AG09309 (cell line): ENCODE data around the gene METAP1D.

Source experiments
- DNase-seq: peaks from one replicate; pipeline ENCODE4 v3.0.0-alpha.2; 2010; ENCODE audit warnings: low read depth
- H3K4me3 ChIP-seq: 2 replicates; pipeline ENCODE4 v1.5.1; 2011; ENCODE audit warnings: mild to moderate bottlenecking, low read depth, low read length, moderate library complexity; ENCODE audit not compliant: control insufficient read depth
- TF ChIP-seq, protein P1 (sequence below): IDR thresholded peaks from 2 replicates; pipeline ENCODE4 v1.5.1; 2011; ENCODE audit warnings: mild to moderate bottlenecking, low read depth, low read length, inconsistent platforms; ENCODE audit not compliant: insufficient read depth, control insufficient read depth; ENCODE audit errors: missing control alignments

Gene METAP1D

DNA sequence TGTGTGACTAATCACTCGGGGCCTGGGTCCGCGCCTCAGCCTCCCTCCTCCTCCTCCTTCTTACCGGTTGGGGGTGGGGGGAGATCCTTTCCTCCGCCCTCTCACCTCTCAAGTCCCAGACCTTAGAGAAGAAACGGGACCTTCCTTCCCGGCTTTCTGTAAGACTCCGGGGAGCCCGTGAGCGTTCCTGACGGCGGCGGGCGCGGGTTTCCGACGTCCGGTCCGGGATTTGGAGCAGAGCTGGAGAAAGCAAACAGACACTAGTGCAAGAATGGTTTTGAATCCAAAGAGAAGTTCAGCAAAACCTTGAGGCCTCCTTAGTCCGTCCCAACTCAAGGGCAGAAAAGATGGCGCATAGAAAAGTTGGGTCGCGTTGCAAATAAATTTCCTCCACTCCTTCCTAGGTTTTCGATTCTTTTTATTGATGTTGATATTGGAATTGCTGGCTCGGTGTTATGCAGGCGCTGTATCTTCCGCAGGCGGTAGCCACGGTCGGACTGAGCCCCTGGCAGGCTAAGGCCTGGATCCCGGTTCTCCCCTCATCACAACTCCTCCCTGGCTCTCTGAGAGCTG lies 87.5 kb downstream of the METAP1D start:
- peak overlapping the region; percentile 72 for H3K4me3 ChIP-seq
- TF ChIP-seq, protein P1, sequence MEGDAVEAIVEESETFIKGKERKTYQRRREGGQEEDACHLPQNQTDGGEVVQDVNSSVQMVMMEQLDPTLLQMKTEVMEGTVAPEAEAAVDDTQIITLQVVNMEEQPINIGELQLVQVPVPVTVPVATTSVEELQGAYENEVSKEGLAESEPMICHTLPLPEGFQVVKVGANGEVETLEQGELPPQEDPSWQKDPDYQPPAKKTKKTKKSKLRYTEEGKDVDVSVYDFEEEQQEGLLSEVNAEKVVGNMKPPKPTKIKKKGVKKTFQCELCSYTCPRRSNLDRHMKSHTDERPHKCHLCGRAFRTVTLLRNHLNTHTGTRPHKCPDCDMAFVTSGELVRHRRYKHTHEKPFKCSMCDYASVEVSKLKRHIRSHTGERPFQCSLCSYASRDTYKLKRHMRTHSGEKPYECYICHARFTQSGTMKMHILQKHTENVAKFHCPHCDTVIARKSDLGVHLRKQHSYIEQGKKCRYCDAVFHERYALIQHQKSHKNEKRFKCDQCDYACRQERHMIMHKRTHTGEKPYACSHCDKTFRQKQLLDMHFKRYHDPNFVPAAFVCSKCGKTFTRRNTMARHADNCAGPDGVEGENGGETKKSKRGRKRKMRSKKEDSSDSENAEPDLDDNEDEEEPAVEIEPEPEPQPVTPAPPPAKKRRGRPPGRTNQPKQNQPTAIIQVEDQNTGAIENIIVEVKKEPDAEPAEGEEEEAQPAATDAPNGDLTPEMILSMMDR: no peak
- DNase-seq: no peak

DNA sequence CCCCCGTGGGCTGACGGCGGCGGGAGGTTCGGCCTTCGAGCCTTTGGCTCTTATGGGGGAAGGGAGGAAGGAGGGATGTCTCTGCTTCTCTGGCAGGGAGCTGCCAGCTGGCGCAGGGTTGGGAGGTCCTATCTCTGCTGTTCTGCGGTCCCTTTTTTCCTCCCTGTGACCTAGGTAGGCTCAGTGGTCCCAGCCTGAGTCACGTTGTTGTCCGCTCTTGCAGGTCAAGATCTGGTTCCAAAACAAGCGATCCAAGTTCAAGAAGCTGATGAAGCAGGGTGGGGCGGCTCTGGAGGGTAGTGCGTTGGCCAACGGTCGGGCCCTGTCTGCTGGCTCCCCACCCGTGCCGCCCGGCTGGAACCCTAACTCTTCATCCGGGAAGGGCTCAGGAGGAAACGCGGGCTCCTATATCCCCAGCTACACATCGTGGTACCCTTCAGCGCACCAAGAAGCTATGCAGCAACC lies 88.1 kb downstream of the METAP1D start:
- H3K4me3 ChIP-seq: peak overlapping the region; percentile 72
- TF ChIP-seq, protein P1: no peak
- no peak for DNase-seq

DNA sequence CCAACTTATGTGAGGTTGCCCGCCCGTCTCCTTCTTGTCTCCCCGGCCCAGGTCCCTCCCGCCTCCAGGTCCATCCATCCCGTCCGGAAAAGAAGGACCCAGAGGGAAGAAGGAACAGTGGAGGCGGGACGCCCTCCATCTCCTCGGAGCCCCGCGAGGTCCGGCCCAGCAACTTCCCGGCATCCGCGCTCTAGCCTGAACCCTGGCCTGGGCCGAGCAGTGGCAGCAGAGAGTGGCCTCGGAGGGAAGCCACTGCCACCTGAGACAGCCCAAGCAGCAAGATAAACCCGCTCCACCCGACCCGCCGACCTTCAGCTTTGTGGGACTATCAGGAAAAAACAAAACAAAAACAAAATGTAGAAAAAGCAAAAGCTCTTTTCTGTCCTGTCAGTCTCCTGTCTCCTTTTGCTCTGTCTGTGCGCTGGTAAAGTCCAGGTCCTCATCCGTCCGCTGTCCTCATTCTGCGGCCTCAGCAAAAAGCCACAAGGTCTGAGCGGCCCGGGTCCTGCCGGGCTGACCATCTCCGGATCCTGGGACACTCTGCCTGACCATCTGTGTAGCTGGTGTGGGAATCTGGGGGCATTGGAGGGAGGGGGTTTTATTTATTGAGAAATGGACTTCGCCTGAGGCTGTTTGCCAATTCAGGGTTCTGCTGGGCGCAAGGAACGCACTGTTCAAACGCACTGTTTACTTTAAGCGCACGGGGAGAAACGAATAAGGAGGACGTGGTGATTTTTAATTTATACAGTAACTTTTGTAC lies 88.7 kb downstream of the METAP1D start:
- H3K4me3 ChIP-seq: no peak overlapping the region
- TF ChIP-seq, protein P1: no peak
- DNase-seq: no peak

DNA sequence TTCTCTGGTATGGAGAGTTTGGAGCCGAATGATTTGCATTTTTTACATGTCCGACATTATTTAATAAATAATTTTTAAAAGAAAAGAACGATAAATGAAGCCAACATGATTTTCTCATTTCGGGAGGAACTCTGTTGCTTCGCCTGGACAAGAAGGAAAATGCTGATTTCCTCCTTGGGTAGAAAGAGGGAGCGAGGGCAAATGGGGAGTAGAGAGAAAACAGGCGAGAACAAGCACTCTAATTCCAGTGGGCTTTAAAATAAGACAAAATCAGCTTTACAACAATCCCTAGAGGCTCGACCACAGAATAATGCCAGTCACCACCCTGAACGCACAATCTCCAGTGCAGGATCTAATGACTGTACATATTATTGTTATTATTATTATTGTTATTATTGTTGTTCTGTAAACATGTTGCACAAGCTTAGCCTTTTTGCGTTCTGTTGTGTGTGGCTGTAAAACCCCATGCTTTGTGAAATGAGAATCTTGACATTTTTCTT lies 89.3 kb downstream of the METAP1D start:
- TF ChIP-seq, protein P1: no peak
- H3K4me3 ChIP-seq: no peak overlapping the region
- DNase-seq: no peak

DNA sequence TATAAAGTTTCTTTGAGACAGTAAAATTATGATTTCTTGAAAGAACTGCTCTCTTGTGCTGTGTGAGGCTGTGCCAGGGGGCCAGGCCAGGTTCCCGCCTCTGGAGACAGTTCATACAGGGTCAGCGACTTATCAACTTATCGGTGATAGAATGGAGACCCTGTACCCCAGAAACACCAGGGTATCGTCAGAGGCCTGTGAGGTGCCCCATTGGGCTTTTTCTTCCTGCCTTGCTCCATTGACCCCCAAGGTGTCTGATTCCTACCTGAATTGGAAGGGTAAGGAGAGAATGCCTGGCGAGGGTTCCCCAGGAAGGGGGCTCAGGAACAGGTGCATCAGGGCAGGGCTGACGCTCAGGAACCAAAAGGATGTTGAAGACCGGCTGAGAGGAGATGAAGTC lies 89.9 kb downstream of the METAP1D start:
- H3K4me3 ChIP-seq: no peak overlapping the region
- DNase-seq: no peak
- TF ChIP-seq, protein P1: no peak

DNA sequence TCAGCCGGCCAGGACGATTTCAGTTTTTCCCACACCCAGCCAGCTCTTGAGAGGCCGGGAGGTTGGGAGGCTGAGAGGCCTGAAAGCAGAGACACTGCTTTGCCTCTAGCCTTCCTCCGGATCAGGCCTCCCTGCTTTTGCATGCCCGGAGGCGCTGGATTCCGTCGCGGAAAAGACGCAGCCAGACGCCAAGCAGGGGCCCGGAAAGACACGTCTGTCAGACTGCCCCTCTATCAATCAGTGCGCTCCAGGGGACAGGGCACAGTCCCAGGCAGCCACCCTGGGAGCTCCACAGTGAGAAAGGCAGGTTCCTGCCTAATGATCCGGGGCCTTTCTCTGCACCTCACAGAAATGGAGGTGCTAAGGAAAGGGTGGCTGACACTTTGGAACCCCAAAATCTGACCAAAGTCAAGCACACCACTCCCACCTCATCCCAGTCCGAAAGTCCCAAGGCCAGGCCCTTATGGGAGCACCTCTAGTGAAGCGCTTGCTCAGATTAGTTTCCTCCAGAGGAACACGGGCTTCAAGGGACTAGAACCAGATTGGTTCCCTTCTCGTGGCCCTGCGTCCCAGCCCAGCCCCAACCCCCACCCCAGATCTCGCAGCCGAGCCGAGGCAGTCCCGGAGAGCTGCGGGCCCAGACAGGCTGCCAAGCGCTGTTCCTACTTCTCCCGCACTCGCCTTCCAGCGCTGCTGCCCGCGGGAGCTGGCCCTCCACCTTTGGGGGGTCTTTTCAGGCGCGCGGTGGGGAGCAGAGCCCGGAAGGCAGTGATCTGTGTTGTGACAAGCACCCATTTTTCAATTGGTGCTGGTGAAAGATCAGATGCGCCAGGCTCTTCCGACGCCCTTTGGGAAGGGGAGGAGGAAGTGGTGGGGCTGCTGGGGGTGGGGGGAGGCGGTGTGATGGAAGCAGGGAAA lies 90.5 kb downstream of the METAP1D start:
- no peak for DNase-seq
- TF ChIP-seq, protein P1: no peak
- no peak overlapping the region for H3K4me3 ChIP-seq
